Stimulated activated CD8-positive, alpha-beta memory T cell treated with anti-CD3 and anti-CD28 coated beads, Interleukin-15, amount 100 ng/mL, for 4 hours (primary cell): ENCODE results near the gene FRMD3.
A peak's percentile ranks its signal among the peaks of the same experiment; 100 is the strongest.

Experiments used
- DNase-seq, 2 donors: peaks; one replicate each; pipeline ENCODE4 v3.0.0-alpha.2; 2020; ENCODE audit warnings: low read depth in 2 of 2

Gene FRMD3

DNA sequence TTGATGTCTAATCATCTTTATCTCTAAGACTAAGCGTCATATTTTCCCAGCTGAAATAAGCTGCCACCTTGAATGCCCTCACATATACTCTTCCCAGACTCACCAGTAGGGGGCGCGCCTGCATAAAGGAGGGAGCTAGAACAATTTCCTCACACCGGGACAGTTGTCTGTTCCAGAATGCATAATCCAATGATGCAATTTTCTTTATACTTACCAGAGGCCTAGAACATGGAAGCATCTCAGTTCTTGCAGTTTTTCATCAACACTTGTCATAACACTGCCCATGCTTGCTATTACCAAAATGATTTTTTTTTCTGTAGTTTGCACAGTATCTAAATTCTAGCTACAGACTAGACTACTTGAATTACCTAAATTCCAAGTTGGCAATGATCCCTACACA is 203.9 kb downstream of the FRMD3 start:
- peak in 1 of 2 donors; percentile 32 for DNase-seq

DNA sequence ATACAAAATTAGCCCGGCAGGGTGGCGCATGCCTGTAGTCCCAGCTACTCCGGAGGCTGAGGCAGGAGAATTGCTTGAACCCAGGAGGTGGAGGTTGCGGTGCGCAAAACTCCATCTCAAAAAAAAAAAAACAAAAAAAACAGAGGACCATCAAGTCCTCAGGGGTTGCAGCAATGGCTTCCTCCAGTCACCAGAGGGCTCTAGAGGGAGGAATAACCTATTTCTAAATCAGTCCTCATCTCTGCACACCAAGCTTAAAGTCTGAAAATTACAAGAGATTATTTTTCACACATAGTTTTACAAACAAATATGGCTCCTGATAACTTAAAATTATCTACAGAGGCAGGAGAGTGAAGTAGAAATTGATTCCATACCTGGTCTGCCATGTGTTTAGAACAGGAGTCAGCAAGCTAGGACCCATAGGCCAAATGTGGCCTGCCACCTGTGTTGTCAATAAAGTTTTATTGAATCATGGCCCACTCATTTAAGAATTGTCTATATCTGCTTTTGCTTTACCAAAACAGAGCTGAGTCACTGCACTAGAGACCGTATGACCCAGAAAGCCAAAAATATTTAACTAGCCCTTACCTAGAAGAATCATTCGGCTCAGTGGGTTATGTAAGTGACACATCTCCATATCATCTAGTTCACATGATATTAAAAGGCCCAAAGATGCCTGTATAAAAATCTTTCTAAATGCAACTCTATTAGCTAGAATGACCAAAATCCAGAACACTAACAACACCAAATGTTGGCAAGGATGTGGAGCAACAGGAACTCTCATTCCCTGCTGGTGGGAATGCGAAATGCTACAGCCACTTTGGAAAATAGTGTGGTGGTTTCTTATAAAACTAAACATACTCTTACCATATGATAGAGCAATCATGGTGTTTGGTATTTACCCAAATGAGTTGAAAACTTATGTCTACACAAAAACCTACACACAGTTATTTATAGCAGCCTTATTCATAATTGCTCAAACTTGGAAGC is 207.7 kb downstream of the FRMD3 start:
- DNase-seq = no peak

DNA sequence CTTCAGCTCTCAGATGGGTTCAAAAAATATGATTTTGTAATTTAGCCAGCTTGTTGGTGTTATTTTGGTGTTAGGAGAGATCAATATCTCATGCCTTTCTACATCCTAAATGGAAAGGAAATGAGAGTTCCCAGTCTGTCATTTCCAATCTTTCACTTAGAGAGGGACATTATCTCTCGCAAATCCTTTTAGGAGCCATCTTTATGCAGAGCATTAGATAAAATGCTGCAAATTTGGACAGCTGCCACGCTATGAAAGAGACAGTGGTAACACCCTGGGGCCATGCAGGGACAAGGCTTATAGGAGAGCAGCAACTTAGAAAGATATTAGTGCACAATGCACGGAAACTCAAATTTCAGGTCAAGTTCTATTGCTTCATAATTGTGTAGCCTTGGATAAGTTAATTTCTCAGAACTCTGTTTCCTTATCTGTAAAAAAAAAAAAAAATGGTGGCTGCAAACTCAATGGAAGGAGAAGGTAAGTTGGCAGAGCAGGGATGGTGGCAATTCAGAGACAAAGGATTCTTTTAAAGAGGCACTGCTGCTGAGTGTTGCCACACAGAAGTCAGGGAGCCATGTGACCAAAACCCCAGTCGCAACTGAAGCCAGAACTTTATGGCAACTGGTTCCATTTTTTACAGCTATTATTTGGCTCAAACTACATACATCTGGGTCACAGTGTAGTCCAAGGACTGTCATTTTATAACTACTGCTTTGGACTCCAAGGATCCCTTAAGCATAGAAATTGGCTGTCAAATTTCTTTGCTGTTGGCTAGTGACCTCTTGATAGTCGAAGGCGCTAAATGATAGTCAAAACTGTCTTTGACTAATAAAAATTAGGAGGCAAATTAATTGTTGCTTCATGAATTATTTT is 210.2 kb downstream of the FRMD3 start:
- DNase-seq = no peak

- no peak for DNase-seq
Observed at GRCh38 chr9:83327323-83327722, 210.9 kb downstream of the FRMD3 start.

DNA sequence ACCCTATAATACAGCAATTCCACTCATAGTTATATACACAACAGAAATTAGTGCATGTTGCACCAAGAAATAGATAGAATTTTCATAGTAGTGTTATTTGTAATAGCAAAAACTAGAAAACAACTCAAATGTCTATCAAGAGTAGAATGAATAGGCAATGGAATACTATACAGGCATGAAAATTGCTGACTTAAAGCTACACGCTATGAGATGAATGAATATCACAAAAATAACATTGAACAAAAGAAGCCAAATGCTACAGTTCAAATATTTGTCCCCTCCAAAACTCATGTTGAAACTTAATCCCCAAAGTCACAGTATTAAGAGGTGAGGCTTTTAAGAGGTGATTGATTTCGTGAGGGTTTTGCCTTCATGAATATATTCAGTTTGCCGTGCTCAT is 215.1 kb downstream of the FRMD3 start:
- no peak for DNase-seq

DNA sequence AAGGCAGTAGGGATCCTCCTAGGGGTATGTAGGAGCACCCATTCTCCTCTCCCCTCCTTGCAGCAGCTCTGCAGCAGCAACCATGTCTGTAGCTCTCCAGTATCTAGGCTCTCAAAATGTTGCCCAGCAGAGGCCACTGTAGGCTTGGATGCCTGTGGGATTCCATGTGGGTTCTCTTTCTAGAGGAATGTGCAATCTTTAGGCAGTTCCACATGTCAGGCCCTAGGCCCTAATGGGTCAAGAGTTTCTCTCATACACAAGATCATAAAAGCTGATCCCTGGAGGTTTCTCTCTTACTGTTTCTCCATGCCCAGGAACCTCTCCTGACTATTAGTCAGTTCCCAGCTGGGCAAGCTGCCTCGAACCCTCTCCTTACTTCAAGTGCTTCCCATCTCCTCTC is 215.8 kb downstream of the FRMD3 start:
- DNase-seq = no peak

GRCh38 chr9:83317244-83317643 is 221.0 kb downstream of the FRMD3 start:
- DNase-seq = no peak

DNA sequence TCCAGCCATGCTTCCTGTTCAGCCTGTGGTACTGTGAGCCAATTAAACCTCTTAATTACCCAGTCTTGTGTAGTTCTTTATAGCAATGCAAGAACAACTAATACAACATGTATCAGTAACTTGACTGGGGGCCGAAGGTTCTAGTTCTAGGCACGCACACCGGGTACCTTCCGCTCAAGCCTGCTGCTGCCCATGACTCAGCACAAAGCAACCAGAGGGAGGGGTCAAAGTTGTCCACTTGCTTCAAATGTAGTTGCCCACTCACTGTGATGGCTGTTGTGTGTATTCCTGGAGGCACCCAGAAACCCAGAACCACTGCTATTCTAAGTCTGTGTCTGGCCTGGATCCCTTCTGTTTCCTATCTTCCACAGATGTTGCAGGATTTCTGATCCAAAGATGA is 222.6 kb downstream of the FRMD3 start:
- DNase-seq = no peak

DNA sequence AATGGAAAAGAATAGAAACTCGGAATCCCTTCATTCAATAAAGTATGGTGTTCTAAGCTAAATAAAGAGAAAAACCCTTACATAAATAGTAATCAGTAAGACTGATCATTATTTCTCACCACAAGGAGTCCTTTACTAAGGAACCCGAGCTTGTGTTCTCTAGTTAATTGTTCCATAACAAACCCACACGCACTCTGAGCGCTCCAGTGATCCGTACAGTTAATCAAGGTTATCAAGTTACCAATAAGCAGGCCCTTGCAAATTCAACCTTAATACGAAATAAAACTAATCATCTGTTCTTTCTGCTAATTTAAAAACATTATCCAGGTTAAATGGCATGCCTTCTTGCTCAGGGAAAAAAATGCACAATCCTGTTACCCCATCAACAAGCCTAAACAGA is 224.4 kb downstream of the FRMD3 start:
- no peak for DNase-seq

DNA sequence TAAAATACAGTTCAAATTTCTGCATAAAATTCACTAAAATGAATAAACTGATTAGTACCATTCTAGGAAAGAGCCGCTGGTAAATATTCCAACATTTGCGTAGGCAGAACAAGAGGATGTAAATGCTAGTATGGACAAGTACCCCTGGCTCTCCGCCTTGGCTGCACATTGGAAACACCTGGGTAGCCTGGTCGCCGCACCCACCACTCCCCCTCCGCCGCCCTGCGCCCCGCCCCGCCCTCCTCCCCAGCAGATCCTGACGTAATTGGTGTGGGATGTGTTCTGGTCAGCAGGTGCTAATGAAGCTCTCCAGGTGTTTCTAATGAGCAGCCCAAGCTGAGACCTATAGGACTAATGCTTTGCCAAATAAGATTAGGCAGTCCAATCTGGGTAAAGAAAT is 225.7 kb downstream of the FRMD3 start:
- DNase-seq = no peak

DNA sequence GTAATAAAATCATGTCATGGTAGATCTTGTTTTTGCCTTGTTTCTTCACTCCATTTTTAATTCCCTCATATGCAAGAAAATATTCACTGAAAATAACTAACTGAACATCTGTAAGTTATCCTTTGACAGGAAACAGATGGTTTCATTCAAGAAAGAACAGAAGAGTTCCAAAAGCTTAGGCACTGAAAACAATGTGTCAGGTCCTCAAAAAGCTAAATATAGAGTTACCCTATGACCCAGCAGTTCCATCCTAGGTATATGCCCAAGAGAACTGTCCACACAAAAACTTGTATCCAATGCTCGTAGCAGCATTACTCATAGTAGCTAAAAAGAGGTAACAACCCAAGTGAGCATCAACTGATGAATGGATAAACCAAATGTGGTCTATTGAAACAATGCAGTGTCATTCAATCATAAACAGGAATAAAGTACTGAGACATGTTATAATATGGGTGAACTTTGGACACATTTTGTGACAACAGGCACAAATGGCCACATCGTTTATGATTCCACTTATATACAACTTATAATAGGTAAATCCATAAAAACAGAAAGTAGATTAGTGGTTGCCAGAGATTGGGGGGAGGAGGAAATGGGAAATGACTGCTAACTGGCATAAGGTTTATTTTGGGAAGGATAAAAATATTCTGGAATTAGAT is 231.0 kb downstream of the FRMD3 start:
- no peak for DNase-seq

DNA sequence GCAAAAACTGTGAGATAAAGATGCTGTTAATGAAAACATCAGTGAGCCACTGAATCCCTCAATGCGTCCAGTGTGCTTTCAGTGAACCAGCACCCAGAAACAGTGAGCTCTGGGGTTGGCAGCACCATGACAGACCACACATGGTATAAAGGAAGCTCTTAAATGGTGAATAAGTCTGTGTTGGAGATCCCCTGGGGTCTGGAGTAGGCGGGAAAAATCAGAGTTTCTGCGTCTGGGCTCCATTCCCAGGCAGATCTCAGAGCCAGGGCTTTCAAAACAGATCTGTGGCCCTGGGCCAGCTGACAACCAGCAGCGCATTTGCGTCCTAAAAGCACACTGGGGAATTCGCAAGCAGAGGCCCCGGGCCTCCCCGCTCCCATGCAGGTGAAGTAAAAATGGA is 233.5 kb downstream of the FRMD3 start:
- no peak for DNase-seq

GRCh38 chr9:83299571-83299970 is 238.6 kb downstream of the FRMD3 start:
- DNase-seq = no peak

- DNase-seq = no peak
Observed at GRCh38 chr9:83299094-83299493, 239.1 kb downstream of the FRMD3 start.

DNA sequence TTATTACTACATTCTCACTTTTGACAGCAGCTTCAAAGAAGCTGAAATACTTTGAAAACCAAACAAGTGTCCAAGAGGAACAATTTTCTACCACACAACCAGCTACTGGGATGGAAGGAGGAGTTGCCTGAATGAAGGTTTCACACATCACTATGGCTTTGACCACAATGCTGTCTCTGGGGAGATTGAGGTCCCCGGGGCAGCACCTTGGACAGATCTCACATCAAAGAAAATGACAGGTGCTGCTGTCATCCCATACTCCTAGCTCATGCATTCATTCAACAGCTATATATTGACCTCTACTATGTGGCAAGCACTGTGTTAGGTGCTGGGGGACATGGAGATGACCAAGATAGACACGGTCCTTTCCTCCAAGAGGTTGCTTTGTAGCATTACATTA is 242.1 kb downstream of the FRMD3 start:
- DNase-seq = no peak

DNA sequence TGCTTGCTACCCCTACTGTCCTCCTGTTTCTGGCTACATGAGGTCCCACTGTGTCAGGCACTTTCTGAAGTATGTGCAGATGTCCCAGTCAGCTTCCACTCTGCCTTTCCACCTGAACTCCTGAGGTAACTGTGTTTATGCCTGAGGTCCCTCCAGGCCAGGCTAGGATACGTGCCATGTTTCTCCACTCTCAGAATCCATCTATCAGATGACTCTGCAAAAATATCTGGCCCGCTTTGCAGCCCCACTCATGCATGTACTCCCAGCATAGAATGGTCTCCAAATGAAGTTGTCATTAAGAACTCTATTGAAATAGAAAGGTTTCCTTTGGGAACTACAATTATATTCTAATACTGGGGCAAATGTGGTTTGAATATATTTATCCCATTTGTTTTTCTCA is 243.4 kb downstream of the FRMD3 start:
- no peak for DNase-seq

- DNase-seq = no peak
Observed at GRCh38 chr9:83291196-83291595, 247.0 kb downstream of the FRMD3 start.

GRCh38 chr9:83290692-83291091 is 247.5 kb downstream of the FRMD3 start:
- DNase-seq = no peak

DNA sequence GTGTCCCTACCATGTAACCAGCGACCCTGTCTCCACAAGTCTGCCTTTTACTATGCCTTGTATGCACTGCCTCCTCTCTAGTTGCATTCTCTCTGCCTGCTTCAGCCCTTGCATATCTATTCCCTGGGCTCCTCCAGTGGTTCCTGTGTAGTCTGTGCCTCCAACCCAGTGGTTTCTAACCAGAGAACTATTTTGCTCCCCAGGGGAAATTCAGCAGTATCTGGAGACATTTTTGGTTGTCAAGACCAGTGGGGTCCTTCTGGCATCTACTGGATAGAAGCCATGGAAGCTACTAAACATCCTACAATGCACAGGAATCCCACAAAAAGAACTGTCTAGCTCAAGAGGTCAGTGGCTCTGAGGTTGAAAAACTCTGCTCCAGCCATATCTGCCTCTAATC is 251.2 kb downstream of the FRMD3 start:
- no peak for DNase-seq

DNA sequence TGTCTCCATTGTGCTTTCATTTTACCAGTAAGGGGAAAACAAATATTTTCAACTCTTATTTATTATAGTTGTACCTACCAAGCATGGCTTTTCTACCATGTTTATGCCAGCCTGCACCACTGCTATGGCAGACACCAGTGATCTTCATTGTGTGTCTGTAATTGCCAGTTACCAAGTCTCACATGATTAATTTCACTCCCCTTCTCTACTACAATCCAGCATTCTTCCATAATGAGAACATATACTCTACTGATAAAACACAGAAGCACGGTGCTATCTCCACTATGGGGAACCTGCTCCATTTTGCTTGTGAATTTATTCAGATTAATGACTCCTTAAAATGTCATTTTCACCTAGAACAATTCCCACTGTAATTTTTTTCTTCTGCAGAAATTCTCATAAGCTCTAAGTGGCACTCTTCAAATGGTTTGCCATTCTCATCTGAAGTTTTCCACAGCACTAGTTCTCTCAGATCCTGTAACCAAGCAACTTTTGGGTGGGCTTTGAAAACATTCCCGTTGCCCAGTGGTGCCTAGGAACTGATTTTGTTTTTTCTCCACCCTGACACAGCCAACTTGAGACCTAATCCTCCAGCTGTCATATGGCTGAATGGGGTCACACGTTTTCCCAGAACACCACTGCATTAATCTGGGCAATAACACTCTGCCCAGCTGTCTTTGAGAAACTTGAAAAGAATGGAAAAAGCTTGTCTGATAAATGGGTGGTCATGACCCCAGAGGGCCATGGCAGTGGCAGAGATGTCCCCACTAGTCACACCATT is 252.6 kb downstream of the FRMD3 start:
- no peak for DNase-seq

DNA sequence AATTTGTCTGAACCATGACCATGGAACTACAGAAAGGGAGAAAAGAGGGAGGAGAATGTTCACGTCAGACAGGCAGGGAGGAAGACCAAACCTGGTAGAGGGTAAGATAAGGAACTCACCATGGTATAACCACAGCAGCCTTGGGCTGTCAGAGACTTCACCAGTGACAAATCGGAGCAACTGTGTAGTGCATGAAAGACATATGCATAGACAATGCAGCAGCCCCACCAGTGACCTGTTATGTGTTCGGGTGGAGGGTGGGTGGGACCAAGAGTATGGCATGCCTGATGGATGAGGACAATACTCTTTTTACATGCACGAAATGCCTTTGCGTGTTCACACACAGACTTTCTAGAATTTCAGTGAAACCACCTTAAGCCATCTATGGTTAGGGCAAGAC is 253.5 kb downstream of the FRMD3 start:
- DNase-seq = no peak
